ENCODE results near the gene RASGRF2.

Gene RASGRF2

GRCh38 chr5:80953587-80953986 lies 6.6 kb upstream of the RASGRF2 start:
- DNase-seq, result no peak

GRCh38 chr5:80955082-80955590 lies 5.0 kb upstream of the RASGRF2 start:
- no peak for DNase-seq

GRCh38 chr5:80956272-80956671 lies 3.9 kb upstream of the RASGRF2 start:
- no peak for DNase-seq

- DNase-seq, result no peak
Observed at GRCh38 chr5:80957031-80957761, 3.0 kb upstream of the RASGRF2 start.

GRCh38 chr5:80958616-80959015 lies 1.5 kb upstream of the RASGRF2 start:
- DNase-seq, result no peak

GRCh38 chr5:80959138-80959537 lies 1.0 kb upstream of the RASGRF2 start:
- no peak for DNase-seq

GRCh38 chr5:80960531-80961375 lies 590 bp downstream of the RASGRF2 start:
- DNase-seq, result no peak

- no peak for DNase-seq
Observed at GRCh38 chr5:80961376-80962281, 1.5 kb downstream of the RASGRF2 start.

- DNase-seq, result no peak
Observed at GRCh38 chr5:80962630-80963520, 2.7 kb downstream of the RASGRF2 start.

- no peak for DNase-seq
Observed at GRCh38 chr5:80963521-80963895, 3.3 kb downstream of the RASGRF2 start.

- no peak for DNase-seq
Observed at GRCh38 chr5:80963966-80964481, 3.9 kb downstream of the RASGRF2 start.

GRCh38 chr5:80964491-80964890 lies 4.3 kb downstream of the RASGRF2 start:
- no peak for DNase-seq

GRCh38 chr5:80964919-80965318 lies 4.8 kb downstream of the RASGRF2 start:
- no peak for DNase-seq

- no peak for DNase-seq
Observed at GRCh38 chr5:80967500-80968181, 7.5 kb downstream of the RASGRF2 start.

GRCh38 chr5:80973027-80973426 lies 12.9 kb downstream of the RASGRF2 start:
- DNase-seq, result no peak

GRCh38 chr5:80975065-80975464 lies 14.9 kb downstream of the RASGRF2 start:
- no peak for DNase-seq

GRCh38 chr5:80976985-80977384 lies 16.8 kb downstream of the RASGRF2 start:
- DNase-seq, result no peak

- DNase-seq, result no peak
Observed at GRCh38 chr5:80977764-80978163, 17.6 kb downstream of the RASGRF2 start.

GRCh38 chr5:80978772-80979317 lies 18.7 kb downstream of the RASGRF2 start:
- DNase-seq, result no peak

GRCh38 chr5:80982093-80982492 lies 21.9 kb downstream of the RASGRF2 start:
- DNase-seq, result no peak
